Karpas-422 (cell line): ENCODE measurements around the gene KRTCAP2. TPM values are rescaled to one million over a fixed set of nuclear protein-coding genes. Genes with fewer than 3 reads are reported as not detected.
A peak's percentile ranks its signal among the peaks of the same experiment; 100 is the strongest.
"Not testable (repeated sequence)": the region's sequence is repeated elsewhere in the genome, so short reads cannot be mapped to it uniquely, and the experiment has no call there.

Experiments
- DNase-seq: peaks from one replicate; pipeline ENCODE4 v3.0.0-alpha.2; 2015
- H2AFZ ChIP-seq: fragments of 200-600 bp; sonication (generic); 2 replicates; pipeline ENCODE4 v1.6.1; 2014; ENCODE audit warnings: antibody characterized with exemption, low read length, mixed read lengths
- H3K27ac ChIP-seq: fragments of 200-600 bp; sonication (generic); 2 replicates; pipeline ENCODE4 v1.5.1; 2014; ENCODE audit warnings: mild to moderate bottlenecking, low read length, moderate library complexity
- H3K27me3 ChIP-seq: fragments of 200-600 bp; sonication (generic); 2 replicates; pipeline ENCODE4 v1.6.1; 2014; ENCODE audit warnings: low read length, mixed read lengths
- H3K36me3 ChIP-seq: fragments of 200-600 bp; sonication (generic); 2 replicates; pipeline ENCODE4 v1.6.1; 2014; ENCODE audit warnings: low read length, mixed read lengths; ENCODE audit not compliant: insufficient read depth
- H3K4me1 ChIP-seq: fragments of 200-600 bp; sonication (generic); 2 replicates; pipeline ENCODE4 v1.6.1; 2014; ENCODE audit warnings: mild to moderate bottlenecking, low read length, mixed read lengths
- H3K4me2 ChIP-seq: fragments of 200-600 bp; sonication (generic); 2 replicates; pipeline ENCODE4 v1.6.1; 2014; ENCODE audit warnings: low read length, low read depth, mild to moderate bottlenecking; ENCODE audit not compliant: poor library complexity, severe bottlenecking
- H3K4me3 ChIP-seq: fragments of 200-600 bp; sonication (generic); 2 replicates; pipeline ENCODE4 v1.5.1; 2014; ENCODE audit warnings: mild to moderate bottlenecking, antibody characterized with exemption, low read length, mixed read lengths
- H3K79me2 ChIP-seq: fragments of 200-600 bp; sonication (generic); 2 replicates; pipeline ENCODE4 v1.6.1; 2014; ENCODE audit warnings: mild to moderate bottlenecking, low read length, mixed read lengths
- H3K9ac ChIP-seq: fragments of 200-600 bp; sonication (generic); 2 replicates; pipeline ENCODE4 v1.6.0; 2014; ENCODE audit warnings: low read length
- H3K9me2 ChIP-seq: fragments of 200-600 bp; sonication (generic), shearing (Covaris generic); replicated peaks from 2 replicates; pipeline ENCODE4 v1.6.0; 2014; ENCODE audit warnings: mild to moderate bottlenecking, low read length, moderate library complexity; ENCODE audit not compliant: insufficient read depth
- H3K9me3 ChIP-seq: fragments of 300-700, 200-600 bp; sonication (generic); 2 replicates; pipeline ENCODE4 v1.6.1; 2014; ENCODE audit warnings: low read length, mixed read lengths
- H4K20me1 ChIP-seq: fragments of 200-600 bp; sonication (generic); 2 replicates; pipeline ENCODE4 v1.6.1; 2014; ENCODE audit warnings: mild to moderate bottlenecking, antibody characterized with exemption, low read length, low read depth; ENCODE audit not compliant: insufficient read depth
- total RNA-seq: library from RNA; depleted of rRNA; stranded (reverse); fragments of >200 nt; shearing (Covaris generic); gene quantifications from 2 replicates; pipeline ENCODE4 v1.2.3, GENCODE V29; 2014; ENCODE audit warnings: low replicate concordance; rRNA removed

The KRTCAP2 gene
- 237 and 400 TPM in 2 replicates for total RNA-seq

DNA sequence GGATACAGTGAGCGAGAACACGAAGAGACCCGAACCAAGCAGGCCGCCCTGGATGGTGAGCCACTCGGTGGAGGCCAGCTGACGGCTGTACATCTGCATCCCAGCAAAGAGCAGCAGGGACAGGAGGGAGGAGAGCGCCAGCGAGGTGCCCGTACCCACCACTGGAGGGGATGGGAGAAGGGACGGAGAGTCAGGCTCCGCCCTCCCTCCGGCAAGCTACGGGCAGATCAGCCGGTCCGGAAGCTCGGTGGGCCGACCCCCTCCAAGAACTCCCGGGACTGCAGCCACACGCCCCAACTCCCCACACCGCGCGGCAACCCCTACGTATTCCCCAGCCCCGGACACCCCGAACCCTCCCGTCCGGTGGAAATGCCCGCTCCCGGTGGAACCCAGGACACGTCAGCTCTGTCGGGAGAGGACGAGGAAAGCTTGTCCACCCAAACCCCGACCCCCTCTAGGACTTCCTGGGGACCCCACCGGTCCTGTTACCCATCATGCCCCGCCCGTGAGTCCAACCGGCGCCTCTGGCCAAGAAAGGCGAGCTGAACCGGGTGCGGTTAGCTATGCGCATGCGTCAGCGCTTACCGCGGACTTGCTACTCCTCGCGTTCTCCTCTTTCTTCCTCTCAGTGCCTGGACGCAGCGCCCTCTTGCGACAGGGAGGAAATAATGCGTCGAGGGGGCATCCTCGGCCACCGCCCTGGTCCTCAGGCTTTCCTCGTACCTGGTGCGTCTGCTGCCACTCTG is at the start of gene KRTCAP2:
Gene KRTCAP2 (minus strand): TSS at position 573 of the 746 bp plus-strand sequence. CDS start 80 bp downstream, at position 493.
- H2AFZ ChIP-seq = peak within 1 kb of the TSS; percentile 69; the same call in 1 of the 2 replicates
- no peaks in the 10 kb centered on the region for H4K20me1 ChIP-seq
- peaks cover 48% of the 10 kb centered on the region for H3K4me1 ChIP-seq
- H3K27me3 ChIP-seq = no peaks in the 10 kb centered on the region
- no peaks in the 10 kb centered on the region for H3K9me3 ChIP-seq
- peak within 1 kb of the TSS; percentile 85 for H3K27ac ChIP-seq
- H3K4me3 ChIP-seq = peak within 1 kb of the TSS; percentile 77
- H3K9me2 ChIP-seq = no peaks in the 10 kb centered on the region
- peak within 1 kb of the TSS; percentile 95 for H3K9ac ChIP-seq
- peak within 1 kb of the TSS; percentile 97 for H3K4me2 ChIP-seq
- H3K79me2 ChIP-seq = peaks cover 24% of the 10 kb centered on the region
- peaks cover 19% of the 10 kb centered on the region; the same call in 1 of the 2 replicates for H3K36me3 ChIP-seq
- DNase-seq = peak; percentile 98

DNA sequence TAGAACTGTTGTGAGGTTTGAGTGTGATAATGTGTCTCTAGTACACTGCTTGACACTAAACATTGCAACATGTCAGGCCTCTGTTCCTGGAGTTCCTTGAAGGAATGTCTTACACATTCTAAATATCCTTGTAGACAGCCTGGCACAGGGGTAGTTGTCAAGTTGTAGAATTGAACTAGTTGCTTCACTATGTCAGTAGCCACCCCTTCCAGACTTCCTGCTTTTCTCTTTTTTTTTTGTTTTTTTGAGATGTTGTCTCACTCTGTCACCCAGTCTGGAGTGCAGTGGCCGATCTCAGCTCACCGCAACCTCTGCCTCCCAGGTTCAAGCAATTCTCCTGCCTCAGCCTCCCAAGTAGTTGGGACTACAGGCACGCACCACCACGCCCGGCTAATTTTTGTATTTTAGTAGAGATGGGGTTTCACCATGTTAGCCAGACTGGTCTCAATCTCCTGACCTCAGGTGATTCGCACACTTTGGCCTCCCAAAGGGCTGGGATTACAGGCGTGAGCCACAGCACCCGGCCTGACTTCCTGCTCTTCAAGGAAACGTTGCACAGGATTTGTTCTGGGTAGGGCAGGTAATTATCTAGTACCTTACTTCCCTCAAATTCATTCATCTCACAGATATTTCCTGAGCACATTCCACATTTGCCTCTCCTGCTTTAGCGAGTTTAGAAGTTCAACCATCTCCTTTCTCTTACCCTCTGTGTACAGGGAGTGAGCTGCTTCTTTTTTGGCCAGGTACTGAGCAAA is 47.3 kb upstream of the KRTCAP2 start:
- H3K9ac ChIP-seq, H4K20me1 ChIP-seq, H3K9me3 ChIP-seq, H2AFZ ChIP-seq, H3K4me3 ChIP-seq, DNase-seq, H3K27me3 ChIP-seq, H3K27ac ChIP-seq, H3K36me3 ChIP-seq, H3K4me2 ChIP-seq, H3K9me2 ChIP-seq, H3K79me2 ChIP-seq: not testable (repeated sequence)
- H3K4me1 ChIP-seq = peaks cover 34% of the 10 kb centered on the region

DNA sequence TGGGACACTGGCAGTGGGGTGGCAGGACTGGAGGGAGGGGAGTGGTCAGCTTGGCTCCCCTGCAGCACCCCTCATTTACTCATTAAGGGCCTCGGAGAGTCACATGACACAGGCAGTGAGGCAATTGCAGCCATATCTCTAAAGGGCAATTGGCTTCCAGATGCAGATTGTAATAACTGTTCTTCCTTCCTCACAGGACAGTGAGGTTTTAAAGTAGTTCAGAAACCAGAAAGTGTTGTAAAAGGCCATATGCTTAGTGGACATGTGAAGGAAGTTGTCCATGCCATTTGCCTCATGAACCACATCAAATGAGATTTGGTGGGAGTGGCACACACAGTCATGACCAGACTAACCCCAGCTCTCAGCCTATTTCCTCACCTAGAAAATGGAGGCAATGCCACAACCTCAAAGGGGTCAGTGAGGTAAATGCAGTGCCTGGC is 46.5 kb upstream of the KRTCAP2 start:
- Histone ChIP-seq H3K27ac (no peak overlapping the region), H3K9ac (no peak overlapping the region), H3K9me2 (no peaks in the 10 kb centered on the region), H3K4me3 (no peak overlapping the region), H3K4me1 (peaks cover 26% of the 10 kb centered on the region), H2AFZ (0 out of 2 replicates have a peak overlapping the region, but pooled peaks have one; percentile 19), H3K79me2 (no peaks in the 10 kb centered on the region), H3K27me3 (no peaks in the 10 kb centered on the region), H3K9me3 (no peaks in the 10 kb centered on the region), H3K4me2 (no peak overlapping the region), H4K20me1 (no peaks in the 10 kb centered on the region), H3K36me3 (no peaks in the 10 kb centered on the region)
- peak; percentile 61 for DNase-seq

- H3K4me3 ChIP-seq = no peak overlapping the region
- no peaks in the 10 kb centered on the region for H4K20me1 ChIP-seq
- no peak overlapping the region for H3K27ac ChIP-seq
- DNase-seq = peak; percentile 76
- H3K9ac ChIP-seq = no peak overlapping the region
- no peaks in the 10 kb centered on the region for H3K27me3 ChIP-seq
- no peaks in the 10 kb centered on the region for H3K36me3 ChIP-seq
- no peak overlapping the region for H3K4me2 ChIP-seq
- no peaks in the 10 kb centered on the region for H3K9me3 ChIP-seq
- peaks cover 20% of the 10 kb centered on the region for H3K4me1 ChIP-seq
- no peaks in the 10 kb centered on the region for H3K9me2 ChIP-seq
- H2AFZ ChIP-seq = 0 out of 2 replicates have a peak overlapping the region, but pooled peaks have one; percentile 19
- H3K79me2 ChIP-seq = no peaks in the 10 kb centered on the region
These were observed 45.9 kb upstream of the KRTCAP2 start for GRCh38 chr1:155218854-155219591.

DNA sequence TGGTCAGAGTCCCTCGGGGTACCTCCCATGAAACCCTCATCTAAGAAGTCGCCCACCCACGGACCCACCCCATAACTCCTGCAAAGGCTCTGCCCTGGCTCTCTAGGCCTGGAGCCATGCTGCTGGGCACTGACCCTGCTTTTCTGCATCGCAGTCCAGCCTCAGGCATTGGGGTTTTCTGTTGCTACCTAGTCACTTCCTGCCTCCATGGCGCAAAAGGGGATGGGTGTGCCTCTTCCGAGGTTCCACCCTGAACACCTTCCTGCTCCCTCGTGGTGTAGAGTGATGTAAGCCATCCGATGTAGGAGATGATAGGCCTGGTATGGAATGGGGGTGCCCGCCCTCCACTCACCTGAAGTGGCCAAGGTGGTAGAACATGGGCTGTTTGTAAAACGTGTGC is 41.6 kb upstream of the KRTCAP2 start:
- H3K27me3 ChIP-seq, DNase-seq, H3K4me2 ChIP-seq, H3K9me3 ChIP-seq, H2AFZ ChIP-seq, H3K4me3 ChIP-seq, H3K27ac ChIP-seq, H4K20me1 ChIP-seq, H3K79me2 ChIP-seq, H3K9me2 ChIP-seq, H3K36me3 ChIP-seq, H3K9ac ChIP-seq: not testable (repeated sequence)
- H3K4me1 ChIP-seq = peaks cover 14% of the 10 kb centered on the region

DNA sequence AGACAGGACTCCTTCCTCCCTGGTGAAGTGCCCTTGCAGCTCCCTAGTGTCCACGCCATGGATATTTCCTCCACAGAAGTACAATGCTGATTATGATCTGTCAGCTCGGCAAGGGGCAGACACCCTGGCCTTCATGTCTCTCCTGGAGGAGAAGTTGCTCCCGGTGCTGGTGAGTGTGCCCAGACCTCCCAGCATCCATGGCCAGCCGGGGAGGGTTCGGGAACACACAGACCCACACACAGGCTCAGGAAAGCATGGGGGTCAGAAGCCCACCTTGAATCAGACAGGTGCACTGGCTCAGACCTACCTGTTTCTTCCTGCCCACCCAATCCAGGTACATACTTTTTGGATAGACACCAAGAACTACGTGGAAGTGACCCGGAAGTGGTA is 38.9 kb upstream of the KRTCAP2 start:
- not testable (repeated sequence) for H3K27me3 ChIP-seq, H3K4me2 ChIP-seq, H3K27ac ChIP-seq, H2AFZ ChIP-seq, H4K20me1 ChIP-seq, H3K9me2 ChIP-seq, H3K9ac ChIP-seq, H3K9me3 ChIP-seq, H3K36me3 ChIP-seq, DNase-seq, H3K4me3 ChIP-seq
- Histone ChIP-seq H3K4me1 (peaks cover 27% of the 10 kb centered on the region), H3K79me2 (peaks cover 16% of the 10 kb centered on the region)

- H3K27me3 ChIP-seq, H3K36me3 ChIP-seq, H2AFZ ChIP-seq, H3K27ac ChIP-seq, DNase-seq, H3K9ac ChIP-seq, H3K9me2 ChIP-seq, H3K9me3 ChIP-seq, H3K4me2 ChIP-seq, H4K20me1 ChIP-seq, H3K4me3 ChIP-seq: not testable (repeated sequence)
- Histone ChIP-seq H3K4me1 (peaks cover 29% of the 10 kb centered on the region), H3K79me2 (peaks cover 16% of the 10 kb centered on the region)
These were observed 38.4 kb upstream of the KRTCAP2 start for GRCh38 chr1:155211381-155212050.
